HEK293T (cell line): ENCODE measurements around the gene GPR17.

Experiments
- CTCF ChIA-PET: fragments of 350-600 bp; formaldehyde crosslinking; extraction: SDS; loops from one replicate; lab custom pipeline; 2021; ENCODE audit warnings: antibody characterized with exemption, inconsistent platforms; lab: Yijun Ruan, JAX
- POLR2A ChIA-PET: fragments of 350-600 bp; formaldehyde crosslinking; extraction: SDS; loops from one replicate; lab custom pipeline; 2020; ENCODE audit warnings: antibody characterized with exemption, inconsistent platforms; lab: Yijun Ruan, JAX
- DNase-seq: peaks from one replicate; pipeline ENCODE4 v3.0.0; 2012; ENCODE audit warnings: mixed read lengths; ENCODE audit errors: extremely low spot score
- ARNT ChIP-seq: fragments of 450-650 bp; IDR thresholded peaks from 2 replicates; pipeline ENCODE4 v1.6.1; 2017; ENCODE audit warnings: mild to moderate bottlenecking
- BHLHE40 ChIP-seq: fragments of 450-650 bp; IDR thresholded peaks from 2 replicates; pipeline ENCODE4 v1.6.1; 2016; ENCODE audit warnings: mild to moderate bottlenecking, moderate library complexity, borderline replicate concordance
- CTBP1 ChIP-seq: fragments of 450-650 bp; IDR thresholded peaks from 2 replicates; pipeline ENCODE4 v1.6.1; 2016; ENCODE audit warnings: borderline replicate concordance
- ELF4 ChIP-seq: fragments of 450-650 bp; IDR thresholded peaks from 2 replicates; pipeline ENCODE4 v1.6.1; 2017; ENCODE audit warnings: antibody characterized with exemption
- FOXA1 ChIP-seq: fragments of 450-650 bp; IDR thresholded peaks from 2 replicates; pipeline ENCODE4 v1.6.1; 2016; ENCODE audit warnings: mild to moderate bottlenecking
- FOXK2 ChIP-seq: fragments of 450-650 bp; IDR thresholded peaks from 2 replicates; pipeline ENCODE4 v1.6.1; 2016; ENCODE audit warnings: mild to moderate bottlenecking
- FOXM1 ChIP-seq: fragments of 450-650 bp; IDR thresholded peaks from 2 replicates; pipeline ENCODE4 v1.6.1; 2017; ENCODE audit warnings: mild to moderate bottlenecking, borderline replicate concordance
- HDGF ChIP-seq: fragments of 450-650 bp; IDR thresholded peaks from 2 replicates; pipeline ENCODE4 v1.6.1; 2017; ENCODE audit warnings: antibody characterized with exemption, borderline replicate concordance
- L3MBTL2 ChIP-seq: fragments of 450-650 bp; conservative IDR thresholded peaks from 2 replicates; pipeline ENCODE4 v1.6.1; 2016; ENCODE audit warnings: mild to moderate bottlenecking
- LEF1 ChIP-seq: fragments of 450-650 bp; IDR thresholded peaks from 2 replicates; pipeline ENCODE4 v1.6.1; 2017; ENCODE audit warnings: mild to moderate bottlenecking, borderline replicate concordance
- NFRKB ChIP-seq: fragments of 450-650 bp; IDR thresholded peaks from 2 replicates; pipeline ENCODE4 v1.6.1; 2016; ENCODE audit warnings: mild to moderate bottlenecking, moderate library complexity
- SP1 ChIP-seq: fragments of 450-650 bp; IDR thresholded peaks from 2 replicates; pipeline ENCODE4 v1.6.1; 2017
- SUZ12 ChIP-seq: fragments of 450-650 bp; IDR thresholded peaks from 2 replicates; pipeline ENCODE4 v1.6.1; 2016; ENCODE audit warnings: mild to moderate bottlenecking
- TARDBP ChIP-seq: fragments of 450-650 bp; IDR thresholded peaks from 2 replicates; pipeline ENCODE4 v1.6.1; 2016
- ZNF384 ChIP-seq: fragments of 450-650 bp; IDR thresholded peaks from 2 replicates; pipeline ENCODE4 v1.6.1; 2016
- TF ChIP-seq, protein P1 (sequence below): fragments of 450-650 bp; IDR thresholded peaks from 2 replicates; pipeline ENCODE4 v1.6.1; 2016

GPR17 gene

DNA sequence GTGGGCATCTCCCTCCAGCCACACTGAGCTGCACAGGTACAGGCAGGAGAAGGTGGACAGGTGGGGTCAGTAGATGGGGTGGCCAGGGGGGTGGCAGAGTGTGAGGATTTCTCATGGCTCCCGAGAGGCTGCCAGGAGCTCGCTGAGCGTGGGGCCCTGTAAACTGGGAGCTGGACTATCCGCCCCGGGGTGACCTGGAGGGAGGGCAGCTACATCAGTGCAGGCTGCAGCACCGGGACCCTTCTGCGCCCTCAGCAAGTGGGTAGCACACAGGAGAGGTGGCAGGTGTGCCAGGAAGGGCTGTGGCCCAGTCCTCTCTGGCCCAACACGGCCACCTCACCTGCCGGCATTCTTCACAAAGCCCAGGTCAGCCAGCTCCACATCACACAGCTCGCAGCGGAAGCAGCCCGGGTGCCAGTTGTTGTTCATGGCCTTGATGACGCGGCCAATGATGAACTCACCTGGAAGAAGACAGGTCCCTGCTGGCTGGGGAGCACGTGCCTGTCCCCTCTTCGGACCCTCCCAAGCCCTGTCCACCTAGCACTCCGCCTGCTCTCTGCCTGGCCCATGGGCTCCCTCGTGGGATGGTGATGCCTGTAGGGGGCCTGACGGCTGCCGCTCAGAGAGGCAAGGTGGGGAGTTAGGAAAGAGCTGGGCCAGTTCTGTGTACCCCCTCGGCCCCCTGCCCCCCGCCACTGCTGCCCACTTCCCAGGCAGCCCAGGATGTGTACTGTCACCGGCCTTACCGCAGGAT lies 8.3 kb downstream of the GPR17 start:
- no peak for DNase-seq
- TF ChIP-seq L3MBTL2 (no peak), ARNT (no peak), CTBP1 (no peak), FOXK2 (no peak), HDGF (no peak), FOXM1 (no peak), NFRKB (no peak), BHLHE40 (no peak), SUZ12 (no peak)
- ChIA-PET POLR2A (interaction anchor here (1.4 kb wide), 1 partner anchor 50 kb away, joined by 3 read pairs; no protein-coding TSS in a partner anchor), CTCF (interaction anchor here (1.2 kb wide), 1 partner anchor 63 kb away, joined by 3 read pairs; no protein-coding TSS in a partner anchor)

DNA sequence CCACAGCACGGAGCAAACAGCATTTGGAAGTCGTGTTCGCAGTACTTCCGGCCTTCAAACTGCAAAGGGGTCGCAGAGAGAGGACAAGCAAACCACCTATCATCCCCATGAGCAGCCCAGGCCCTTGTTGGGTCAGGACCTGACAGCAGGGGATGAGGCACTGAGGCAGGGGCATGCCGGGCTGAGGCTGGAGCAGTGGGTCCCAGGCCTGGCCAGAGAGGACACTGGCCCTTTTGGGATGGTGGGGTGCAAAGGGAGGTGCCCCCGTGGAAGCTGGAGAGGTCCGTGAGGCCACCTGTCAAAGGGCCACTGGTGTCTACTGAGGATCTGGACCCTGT lies 8.9 kb downstream of the GPR17 start:
- CTCF ChIA-PET, result interaction anchor here (1.2 kb wide), 1 partner anchor 64 kb away, joined by 3 read pairs; no protein-coding TSS in a partner anchor
- POLR2A ChIA-PET, result interaction anchor here (1.4 kb wide), 1 partner anchor 50 kb away, joined by 3 read pairs; no protein-coding TSS in a partner anchor
- no peak for DNase-seq
- TF ChIP-seq L3MBTL2, result no peak
- TF ChIP-seq FOXM1, result no peak
- no peak for TF ChIP-seq LEF1
- no peak for TF ChIP-seq FOXA1
- no peak for TF ChIP-seq CTBP1
- no peak for TF ChIP-seq ZNF384
- TF ChIP-seq NFRKB, result no peak
- no peak for TF ChIP-seq ELF4
- TF ChIP-seq ARNT, result no peak
- TF ChIP-seq, protein P1, sequence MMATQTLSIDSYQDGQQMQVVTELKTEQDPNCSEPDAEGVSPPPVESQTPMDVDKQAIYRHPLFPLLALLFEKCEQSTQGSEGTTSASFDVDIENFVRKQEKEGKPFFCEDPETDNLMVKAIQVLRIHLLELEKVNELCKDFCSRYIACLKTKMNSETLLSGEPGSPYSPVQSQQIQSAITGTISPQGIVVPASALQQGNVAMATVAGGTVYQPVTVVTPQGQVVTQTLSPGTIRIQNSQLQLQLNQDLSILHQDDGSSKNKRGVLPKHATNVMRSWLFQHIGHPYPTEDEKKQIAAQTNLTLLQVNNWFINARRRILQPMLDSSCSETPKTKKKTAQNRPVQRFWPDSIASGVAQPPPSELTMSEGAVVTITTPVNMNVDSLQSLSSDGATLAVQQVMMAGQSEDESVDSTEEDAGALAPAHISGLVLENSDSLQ, result no peak
- no peak for TF ChIP-seq BHLHE40
- TF ChIP-seq FOXK2, result no peak
- TF ChIP-seq TARDBP, result no peak
- TF ChIP-seq HDGF, result no peak
- no peak for TF ChIP-seq SUZ12

DNA sequence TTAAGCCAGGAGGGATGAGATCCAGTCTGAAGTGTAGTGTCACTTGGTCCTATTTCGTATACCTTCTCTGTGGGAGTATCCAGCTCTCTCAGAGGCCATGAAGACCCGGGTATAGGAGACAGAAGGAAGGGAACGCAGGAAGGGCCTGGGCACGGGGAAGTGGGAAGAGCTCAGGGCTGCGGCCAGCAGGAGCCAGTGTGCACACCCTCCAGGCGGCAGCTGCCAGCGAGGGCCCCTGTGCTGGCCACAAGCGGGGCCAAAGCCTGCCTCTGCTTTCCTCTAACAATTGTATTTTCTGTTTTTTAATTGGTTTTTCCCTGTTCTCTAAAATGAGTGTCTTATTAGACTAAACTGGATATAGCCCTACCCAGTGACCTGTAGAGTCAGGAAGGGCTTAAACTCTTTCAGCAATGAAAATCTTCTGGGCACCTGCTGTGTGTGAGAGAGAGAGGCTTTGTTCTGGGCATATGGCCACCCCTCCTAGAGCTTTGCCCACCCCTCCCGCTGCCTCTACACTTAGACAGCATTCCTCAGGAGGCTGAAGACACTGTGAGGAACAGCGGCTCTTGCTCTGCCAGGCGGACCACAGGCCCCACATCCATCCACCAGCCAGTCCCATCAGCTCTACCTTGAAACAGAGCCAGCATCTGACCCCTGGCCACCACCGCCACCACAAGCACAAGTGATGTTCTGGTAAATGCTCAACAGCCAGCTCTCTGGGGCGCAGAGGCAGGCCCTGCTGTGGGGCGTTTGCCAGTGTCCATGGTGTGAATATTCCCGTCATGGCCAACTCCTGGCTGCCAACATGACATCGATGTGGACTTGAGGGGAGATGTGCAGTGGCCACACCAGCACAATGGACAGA lies 9.5 kb downstream of the GPR17 start:
- CTCF ChIA-PET, result interaction anchor here (0.9 to 1.2 kb wide), 2 partner anchors 64 kb away, joined by 3 read pairs; no protein-coding TSS in a partner anchor
- no peak for TF ChIP-seq ZNF384
- no peak for TF ChIP-seq TARDBP
- no peak for TF ChIP-seq FOXA1
- no peak for TF ChIP-seq L3MBTL2
- TF ChIP-seq ELF4, result no peak
- TF ChIP-seq SP1, result no peak
- no peak for TF ChIP-seq LEF1
- no peak for TF ChIP-seq NFRKB
- TF ChIP-seq FOXK2, result no peak
- TF ChIP-seq HDGF, result no peak
- TF ChIP-seq CTBP1, result no peak
- TF ChIP-seq, protein P1, result no peak
- POLR2A ChIA-PET, result no interaction called here
- DNase-seq, result no peak

DNA sequence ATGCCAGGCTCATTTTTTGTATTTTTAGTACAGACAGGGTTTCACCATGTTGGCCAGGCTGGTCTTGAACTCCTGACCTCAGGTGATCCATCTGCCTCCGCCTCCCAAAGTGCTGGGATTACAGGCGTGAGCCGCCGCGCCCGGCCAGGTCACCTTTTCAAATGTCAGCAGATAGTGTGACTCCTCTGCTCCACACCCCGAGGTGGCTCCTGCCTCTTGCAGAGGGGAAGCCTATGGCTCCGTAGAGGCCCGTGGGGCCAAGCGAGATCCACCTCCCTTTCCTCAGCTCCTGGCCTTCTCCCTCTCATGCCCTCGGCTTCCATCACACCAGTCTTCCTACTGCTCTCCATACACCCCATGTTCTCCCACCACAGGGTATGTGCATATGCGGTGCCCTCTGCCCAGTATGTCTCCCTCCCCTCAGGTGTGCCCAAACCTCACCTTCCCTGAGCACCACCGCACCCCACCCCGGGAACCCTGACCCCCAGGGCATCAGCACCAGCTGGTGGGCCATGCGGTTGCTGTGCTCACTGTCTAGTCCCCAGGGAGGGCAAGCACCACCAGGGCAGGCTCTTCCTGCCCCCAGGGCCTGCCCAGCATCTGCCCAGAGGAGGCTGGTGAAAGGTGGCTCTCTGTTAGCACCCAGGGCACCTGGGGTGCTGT lies 10.7 kb downstream of the GPR17 start:
- ChIA-PET CTCF (no interaction called here), POLR2A (no interaction called here)
- DNase-seq, result no peak
- TF ChIP-seq NFRKB (no peak), FOXA1 (no peak), L3MBTL2 (no peak), ZNF384 (no peak), TARDBP (no peak), ARNT (no peak), HDGF (no peak), BHLHE40 (no peak), SUZ12 (no peak), LEF1 (no peak), ELF4 (no peak)
- TF ChIP-seq, protein P1, result no peak

DNA sequence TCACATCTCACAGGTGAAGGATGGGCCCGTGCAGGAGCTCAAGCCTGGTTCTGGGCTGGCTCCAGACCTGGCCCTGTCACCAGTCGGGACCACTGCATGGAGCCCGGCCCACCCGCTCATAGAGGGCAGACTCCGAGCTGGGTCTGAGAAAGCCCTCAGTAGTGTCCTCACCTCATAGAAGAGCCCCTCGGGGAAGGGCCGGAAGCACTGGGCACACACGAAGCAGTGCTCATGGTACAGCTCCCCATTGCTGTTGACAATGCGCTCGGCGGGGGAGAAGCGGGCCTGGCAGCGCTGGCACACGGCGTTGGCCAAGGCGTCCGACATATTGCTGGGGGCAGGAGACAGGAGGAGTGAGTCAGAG lies 11.3 kb downstream of the GPR17 start:
- ChIA-PET POLR2A (no interaction called here), CTCF (no interaction called here)
- DNase-seq, result no peak
- TF ChIP-seq FOXK2 (no peak), FOXA1 (no peak), TARDBP (no peak), SP1 (no peak), L3MBTL2 (no peak), ARNT (no peak), CTBP1 (no peak), ZNF384 (no peak), LEF1 (no peak), ELF4 (no peak), NFRKB (no peak), SUZ12 (no peak), BHLHE40 (no peak), FOXM1 (no peak), HDGF (no peak)
- TF ChIP-seq, protein P1, result no peak
